GM15510 (cell line): ENCODE results near the gene CDH23.

Experiments used
- POLR2A ChIP-seq: IDR thresholded peaks from 3 replicates; pipeline ENCODE4 v1.6.1; 2011; ENCODE audit warnings: borderline replicate concordance; ENCODE audit not compliant: insufficient read length; ENCODE audit errors: extremely low read depth

Gene CDH23

DNA sequence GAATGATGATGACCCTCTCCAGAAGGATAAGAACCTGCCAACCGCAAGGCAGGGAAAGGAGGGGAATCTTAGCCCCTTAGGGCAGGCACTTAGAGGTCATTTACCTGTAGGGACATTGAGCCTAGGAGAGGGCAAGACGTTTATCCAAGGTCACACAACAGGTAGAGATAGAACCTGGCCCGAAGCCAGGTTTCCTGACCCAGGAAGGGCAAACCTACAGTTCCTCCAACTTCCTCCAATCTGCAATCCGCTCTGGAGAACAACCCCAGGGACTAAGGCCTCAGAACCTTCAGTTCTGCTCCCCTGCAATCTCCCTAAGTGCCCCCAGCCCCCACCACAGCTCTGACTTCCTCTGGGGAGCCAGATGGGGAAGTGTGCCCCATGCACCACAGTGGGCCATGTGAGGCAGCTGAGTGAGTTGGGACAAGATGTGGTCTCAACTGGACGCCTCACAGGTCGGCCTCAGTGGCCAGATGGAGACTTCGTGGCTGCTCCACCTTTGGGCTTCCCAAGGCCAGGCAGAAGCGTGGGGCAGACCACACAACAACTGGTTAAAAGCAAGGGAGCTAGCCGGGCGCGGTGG is 455.7 kb downstream of the CDH23 start:
- TF ChIP-seq POLR2A, result no peak

DNA sequence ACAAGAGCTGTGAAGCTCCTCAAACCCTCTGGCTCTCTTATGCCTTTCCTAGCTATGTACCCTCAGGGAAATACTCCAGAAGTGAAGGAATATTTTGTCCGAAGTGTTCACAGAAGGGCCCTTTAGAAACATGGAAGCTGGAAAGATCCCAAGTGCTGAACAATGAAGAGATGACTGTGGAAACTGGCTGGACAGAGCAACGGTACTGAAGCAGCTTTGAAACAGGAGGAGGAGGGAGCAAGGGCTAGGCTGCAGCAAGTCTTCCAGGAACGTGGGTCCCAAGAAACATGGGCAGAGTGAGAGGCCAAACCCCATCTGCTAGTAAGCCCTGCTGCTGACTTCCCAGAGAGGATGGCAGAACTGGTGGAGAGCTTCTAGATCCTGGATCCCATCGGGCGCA is 457.3 kb downstream of the CDH23 start:
- TF ChIP-seq POLR2A, result no peak

DNA sequence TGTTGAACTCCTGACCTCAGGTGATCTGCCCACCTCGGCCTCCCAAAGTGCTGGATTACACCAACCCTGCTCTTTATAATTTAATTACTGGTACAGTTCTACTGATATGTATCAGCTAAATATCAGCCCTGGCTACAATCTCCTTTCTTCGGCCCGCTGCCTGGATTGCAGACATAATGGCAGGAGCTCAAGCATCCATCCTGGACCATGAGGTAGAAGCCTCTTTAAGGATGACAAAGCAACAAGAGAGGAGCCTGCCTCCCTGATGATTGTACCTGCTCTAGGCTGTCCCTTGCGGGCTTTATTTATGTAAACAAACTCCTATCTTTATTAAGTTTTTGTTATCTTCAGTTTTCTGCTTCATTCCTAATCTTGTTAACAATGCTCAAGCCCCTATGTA is 459.9 kb downstream of the CDH23 start:
- TF ChIP-seq POLR2A, result no peak

DNA sequence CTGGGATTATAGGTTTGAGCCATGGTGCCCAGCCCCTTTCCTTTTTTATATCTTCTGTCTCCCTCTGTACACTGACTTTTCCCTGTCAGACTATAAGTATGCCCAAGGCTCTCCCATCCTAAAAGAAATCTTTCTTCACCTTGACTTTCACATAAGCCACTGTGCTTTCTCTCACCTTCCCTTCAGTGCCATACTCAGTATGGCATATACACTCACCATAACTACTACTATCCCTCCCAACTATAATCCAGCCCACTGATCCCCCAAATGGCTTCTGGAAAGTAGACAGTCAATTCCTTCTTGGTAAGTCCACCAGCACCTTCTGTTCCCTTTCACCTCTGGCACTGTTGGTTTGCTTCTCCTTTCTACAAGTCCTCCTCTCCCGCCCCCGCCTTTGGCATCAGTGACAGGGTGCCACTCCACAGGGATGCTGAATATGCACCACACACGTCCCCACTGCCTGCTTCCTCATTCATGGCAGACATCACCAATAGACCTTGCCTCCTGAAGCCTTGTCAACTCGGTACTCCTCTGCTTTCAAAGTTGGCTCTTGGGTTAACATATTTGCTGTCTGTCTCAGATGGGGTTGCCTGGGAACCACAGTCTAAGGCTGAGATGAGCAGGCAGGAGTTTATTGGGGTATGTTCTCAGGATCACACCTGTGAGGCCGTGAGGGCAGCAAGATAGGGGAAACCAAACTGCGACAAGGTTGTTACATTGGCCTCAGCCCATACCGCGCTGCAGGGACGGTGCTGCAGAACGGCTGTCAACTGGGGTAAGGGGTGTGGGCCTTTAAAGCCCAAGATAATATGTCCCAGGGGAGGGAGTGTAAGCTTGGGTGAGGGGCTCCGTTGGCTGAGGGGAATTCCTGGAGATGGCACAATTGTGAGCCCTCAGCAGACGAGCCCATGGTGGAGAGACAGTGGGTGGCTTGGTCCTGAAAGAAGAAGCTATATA is 461.5 kb downstream of the CDH23 start:
- no peak for TF ChIP-seq POLR2A

DNA sequence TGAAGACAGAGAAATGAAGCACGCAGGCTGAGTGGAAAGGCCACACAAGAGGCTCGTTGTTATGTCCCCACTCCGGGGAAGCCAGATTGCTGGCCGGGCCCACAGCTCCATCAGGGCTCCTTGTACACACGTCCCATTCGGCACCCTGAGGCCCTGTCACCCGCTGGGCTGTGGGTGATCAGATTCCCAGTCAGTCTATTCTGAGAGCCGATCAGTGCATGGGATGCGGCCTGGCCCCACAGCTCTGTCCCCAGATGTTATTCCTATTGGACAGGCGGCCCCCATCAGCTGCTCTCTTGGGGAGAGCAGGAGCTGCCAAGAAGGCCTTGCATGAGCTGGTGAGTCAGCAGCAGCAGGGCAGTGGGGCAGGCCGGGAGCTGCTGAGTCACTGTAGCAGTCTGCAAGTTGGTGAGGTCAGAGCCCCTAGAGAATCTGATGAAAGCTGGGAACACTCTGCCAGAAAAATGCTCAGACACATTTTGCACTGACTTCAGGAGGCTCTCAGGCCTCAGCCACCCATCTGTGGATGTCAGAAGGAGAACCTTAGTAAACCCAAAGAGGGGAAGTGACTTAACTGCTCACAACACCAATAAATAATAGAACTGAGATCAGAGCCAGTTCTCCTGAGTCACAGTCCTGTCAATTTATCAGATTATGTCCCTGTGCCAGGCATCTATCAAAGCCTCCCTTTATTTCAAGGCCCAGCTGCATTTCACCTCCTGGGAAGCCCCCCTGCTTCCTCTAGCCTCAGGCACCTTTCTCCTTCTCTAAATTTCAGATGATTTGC is 463.7 kb downstream of the CDH23 start:
- no peak for TF ChIP-seq POLR2A

DNA sequence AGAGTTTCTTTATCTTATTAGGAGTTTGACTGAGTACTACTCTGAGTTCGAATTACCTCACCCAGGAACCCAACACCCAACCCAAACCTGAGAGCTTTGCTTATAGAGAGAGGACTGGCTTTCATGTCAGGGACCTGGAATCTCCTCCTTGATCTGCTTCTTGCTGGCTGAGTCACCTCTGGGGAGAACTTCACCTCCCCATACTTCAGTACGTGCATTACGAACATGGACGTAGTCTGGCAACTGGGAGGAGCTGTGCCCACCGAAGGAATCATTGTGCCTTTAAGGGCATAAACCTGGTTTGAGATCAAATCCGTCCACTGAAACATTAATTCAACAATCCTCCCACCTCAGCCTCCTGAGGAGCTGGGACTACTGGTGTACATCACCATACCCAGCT is 466.5 kb downstream of the CDH23 start:
- no peak for TF ChIP-seq POLR2A

DNA sequence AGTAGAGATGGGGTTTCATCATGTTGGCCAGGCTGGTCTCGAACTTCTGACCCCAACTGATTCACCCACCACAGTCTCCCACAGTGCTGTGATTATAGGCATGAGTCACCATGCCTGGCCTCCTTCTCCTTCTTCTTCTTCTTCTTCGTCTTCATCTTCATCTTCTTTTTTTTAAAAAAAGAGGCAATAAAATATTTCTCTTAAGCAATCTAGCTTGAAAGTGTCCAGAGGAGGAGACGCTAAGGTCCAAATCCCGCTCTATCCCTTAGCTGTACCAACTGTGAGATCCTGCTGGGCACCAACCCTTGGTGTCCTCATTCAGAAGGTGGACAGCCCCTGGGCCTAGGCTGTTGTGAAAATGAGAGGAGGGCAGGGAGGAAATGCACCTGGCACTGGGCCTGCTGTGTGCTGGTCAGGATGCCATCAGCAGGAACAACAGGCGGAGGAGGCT is 468.2 kb downstream of the CDH23 start:
- no peak for TF ChIP-seq POLR2A
